Lung (tissue), 13 donors: ENCODE data around the gene GRM5. TPM values are rescaled to one million over a fixed set of nuclear protein-coding genes. Genes with fewer than 3 reads are reported as not detected.

Experiments used
- ATAC-seq: fragments of 200-7000 bp; cut with Tn5 transposase; one replicate; pipeline ENCODE4 v1.9.1; 2020; ENCODE audit warnings: moderate number of reproducible peaks; ENCODE audit not compliant: insufficient read depth, low FRiP score
- DNase-seq, 3 donors: peaks; one replicate each; pipeline ENCODE4 v3.0.0-alpha.2; 2013 to 2017
- H3K27ac ChIP-seq, 2 donors: one replicate each; pipeline ENCODE4 v1.5.1; 2013; ENCODE audit warnings: mild to moderate bottlenecking in 2 of 2, moderate library complexity in 2 of 2, control low read depth in 1 of 2, inconsistent platforms in 1 of 2, low read depth in 1 of 2, low read length in 1 of 2
- H3K27me3 ChIP-seq, 3 donors: one replicate each; pipeline ENCODE4 v1.5.1; 2013; ENCODE audit warnings: low read length in 2 of 3; ENCODE audit not compliant: control insufficient read depth in 3 of 3, insufficient read depth in 3 of 3
- H3K36me3 ChIP-seq, 4 donors: one replicate each; pipeline ENCODE4 v1.5.1; 2013; ENCODE audit warnings: low read length in 4 of 4, mild to moderate bottlenecking in 1 of 4, moderate library complexity in 1 of 4; ENCODE audit not compliant: control insufficient read depth in 4 of 4, insufficient read depth in 4 of 4
- H3K4me1 ChIP-seq, 5 donors: one replicate each; pipeline ENCODE4 v1.5.1; 2013; ENCODE audit warnings: low read length in 5 of 5, mild to moderate bottlenecking in 2 of 5, moderate library complexity in 1 of 5; ENCODE audit not compliant: control insufficient read depth in 5 of 5, insufficient read depth in 5 of 5
- H3K4me3 ChIP-seq: one replicate; pipeline ENCODE4 v1.5.1; 2013; ENCODE audit warnings: mild to moderate bottlenecking, control low read depth, moderate library complexity
- H3K9ac ChIP-seq, 2 donors: one replicate each; pipeline ENCODE4 v1.5.1; 2013; ENCODE audit warnings: low read length in 2 of 2, control low read depth in 1 of 2; ENCODE audit not compliant: insufficient read depth in 1 of 2
- H3K9me3 ChIP-seq, 4 donors: one replicate each; pipeline ENCODE4 v1.5.1; 2013; ENCODE audit warnings: low read length in 3 of 4, mild to moderate bottlenecking in 1 of 4, moderate library complexity in 1 of 4; ENCODE audit not compliant: control insufficient read depth in 4 of 4, insufficient read depth in 3 of 4
- WGBS, 2 donors: extraction: QIAGEN DNeasy Blood & Tissue Kit; methylation state at CpG; one replicate each; pipeline ENCODE4 v1.1.7; 2013; 5-methylcytosine and 5-hydroxymethylcytosine counted together
- polyA plus RNA-seq, 2 donors: library from polyadenylated mRNA; stranded (reverse); fragments of 200-250 nt; gene quantifications; one replicate each; pipeline ENCODE4 v1.2.1, GENCODE V29; 2013
- small RNA-seq: library from RNA; depleted of rRNA; stranded (forward); fragments of <200 nt; gene quantifications from one replicate; pipeline ENCODE3, GENCODE V24; 2014; ENCODE audit warnings: low replicate concordance
- total RNA-seq, 2 donors: library from RNA; depleted of rRNA in 1 of 2; stranded (reverse); fragments of >200 nt in 1 of 2; gene quantifications; one replicate each; pipeline ENCODE4 v1.2.1, GENCODE V29; 2014 to 2021
- TF ChIP-seq, protein P1 (sequence below): IDR thresholded peaks from 2 replicates; pipeline ENCODE4 v1.5.1; 2012; ENCODE audit warnings: mild to moderate bottlenecking; ENCODE audit errors: control extremely low read depth, extremely low read depth
- donor health status: control.
- donor health status: control.
- donor health status: Bipolar disorder and iron deficiency.
- donor health status: healthy.
- donor health status: DM: yes; HTN: yes; CAD: no.

The GRM5 gene
- total and polyA plus RNA-seq, 4 donors, result 0.02 to 1.2 (median 0.35) TPM

- Histone ChIP-seq H3K27me3 (no peaks in the 10 kb centered on the region), H3K36me3 (no peaks in the 10 kb centered on the region), H3K4me3 (no peak overlapping the region), H3K9me3 (no peaks in the 10 kb centered on the region), H3K9ac (no peak overlapping the region), H3K4me1 (no peaks in the 10 kb centered on the region), H3K27ac (no peak overlapping the region)
- 94 to 96% methylated on average over 2 of the region's 2 CpGs for WGBS, 2 donors
- DNase-seq (no peak), ATAC-seq (no peak)
- TF ChIP-seq, protein P1, sequence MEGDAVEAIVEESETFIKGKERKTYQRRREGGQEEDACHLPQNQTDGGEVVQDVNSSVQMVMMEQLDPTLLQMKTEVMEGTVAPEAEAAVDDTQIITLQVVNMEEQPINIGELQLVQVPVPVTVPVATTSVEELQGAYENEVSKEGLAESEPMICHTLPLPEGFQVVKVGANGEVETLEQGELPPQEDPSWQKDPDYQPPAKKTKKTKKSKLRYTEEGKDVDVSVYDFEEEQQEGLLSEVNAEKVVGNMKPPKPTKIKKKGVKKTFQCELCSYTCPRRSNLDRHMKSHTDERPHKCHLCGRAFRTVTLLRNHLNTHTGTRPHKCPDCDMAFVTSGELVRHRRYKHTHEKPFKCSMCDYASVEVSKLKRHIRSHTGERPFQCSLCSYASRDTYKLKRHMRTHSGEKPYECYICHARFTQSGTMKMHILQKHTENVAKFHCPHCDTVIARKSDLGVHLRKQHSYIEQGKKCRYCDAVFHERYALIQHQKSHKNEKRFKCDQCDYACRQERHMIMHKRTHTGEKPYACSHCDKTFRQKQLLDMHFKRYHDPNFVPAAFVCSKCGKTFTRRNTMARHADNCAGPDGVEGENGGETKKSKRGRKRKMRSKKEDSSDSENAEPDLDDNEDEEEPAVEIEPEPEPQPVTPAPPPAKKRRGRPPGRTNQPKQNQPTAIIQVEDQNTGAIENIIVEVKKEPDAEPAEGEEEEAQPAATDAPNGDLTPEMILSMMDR, result no peak
Measured at GRCh38 chr11:88455974-88456373, 609.8 kb downstream of the GRM5 start.

DNA sequence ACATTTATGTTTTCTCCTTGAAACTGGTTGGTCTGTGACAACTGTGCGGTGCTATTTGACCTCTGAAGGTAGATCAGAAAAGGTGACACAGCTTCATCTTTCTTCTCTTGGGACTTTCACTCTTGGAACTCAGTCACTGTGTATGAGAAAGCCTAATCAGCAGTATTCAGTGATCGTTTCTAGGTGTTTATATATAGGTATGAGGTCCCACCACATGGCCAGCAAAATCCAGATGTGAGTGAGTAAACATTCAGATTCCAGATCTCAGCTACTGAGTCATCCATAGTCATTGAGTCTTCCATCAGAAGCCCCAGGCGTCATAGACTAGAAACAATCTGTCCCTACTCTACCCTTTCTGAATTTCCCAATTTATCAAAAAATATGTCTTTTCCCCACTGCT, 610.9 kb downstream of the GRM5 start:
- no peaks in the 10 kb centered on the region for H3K4me1 ChIP-seq
- no peak overlapping the region for H3K4me3 ChIP-seq
- DNase-seq, result no peak
- no peaks in the 10 kb centered on the region for H3K27me3 ChIP-seq
- no peak for ATAC-seq
- H3K9me3 ChIP-seq, result no peaks in the 10 kb centered on the region
- TF ChIP-seq, protein P1, result no peak
- no peak overlapping the region for H3K9ac ChIP-seq
- H3K27ac ChIP-seq, result no peak overlapping the region
- 78 to 94% methylated on average over 3 of the region's 3 CpGs for WGBS, 2 donors
- H3K36me3 ChIP-seq, result no peaks in the 10 kb centered on the region

Small RNAs within 50 kb of the gene (small RNA-seq; reads per million reads assigned to genes)
- gene RNU6-16P, result not detected

Other genes starting within 250 kb of the GRM5 start
- gene TYR, start 111.9 kb upstream of the GRM5 start, total RNA-seq, result not detected
- gene TYR, start 111.9 kb upstream of the GRM5 start, polyA plus RNA-seq, result not detected